HG02885 (cell line): ENCODE data around the gene SLCO2A1.

ENCODE experiments used
- ATAC-seq: cut with Tn5 transposase; IDR thresholded peaks from one replicate; pipeline ENCODE4 v1.9.1; 2021; ENCODE audit warnings: mild to moderate bottlenecking; ENCODE audit not compliant: unreplicated experiment, poor library complexity

The SLCO2A1 gene

DNA sequence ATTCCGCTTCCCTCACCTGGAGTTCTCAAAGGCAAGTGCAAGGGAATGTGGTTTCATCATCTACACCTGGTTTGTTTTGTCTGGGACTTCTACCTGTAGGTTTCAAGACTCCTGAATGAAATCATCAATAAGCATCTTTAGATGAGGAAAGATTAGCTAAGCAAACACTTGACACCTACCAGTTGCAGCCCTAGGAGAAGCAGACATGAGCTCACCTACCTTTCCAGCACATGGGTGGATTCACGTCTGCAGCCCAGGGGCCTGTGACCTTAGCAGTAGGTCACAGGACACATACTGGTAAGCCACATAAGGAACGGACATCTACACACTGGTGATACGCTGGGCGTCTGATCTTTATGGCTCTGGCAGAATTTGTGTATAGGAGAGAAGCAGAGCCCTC lies 26.7 kb downstream of the SLCO2A1 start:
- no peak for ATAC-seq

DNA sequence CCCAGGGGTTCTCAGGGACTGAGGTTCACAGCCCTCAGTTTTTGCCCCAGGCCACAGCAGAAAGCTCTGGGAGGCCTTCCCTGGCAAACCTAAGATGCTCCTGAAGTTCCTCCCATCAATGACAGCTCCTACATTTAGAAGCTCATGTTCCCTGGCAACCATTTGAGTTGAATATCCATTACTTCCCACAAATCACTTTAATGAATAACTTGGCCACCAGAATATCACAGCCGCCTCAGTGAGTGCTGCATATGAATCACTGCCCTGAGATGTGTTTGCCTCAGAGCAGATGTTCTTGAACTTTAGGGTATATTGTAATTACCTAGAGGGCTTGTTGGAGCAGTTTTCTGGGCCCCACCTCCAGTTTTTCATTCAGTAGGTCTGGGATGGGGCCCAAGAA lies 27.4 kb downstream of the SLCO2A1 start:
- no peak for ATAC-seq

DNA sequence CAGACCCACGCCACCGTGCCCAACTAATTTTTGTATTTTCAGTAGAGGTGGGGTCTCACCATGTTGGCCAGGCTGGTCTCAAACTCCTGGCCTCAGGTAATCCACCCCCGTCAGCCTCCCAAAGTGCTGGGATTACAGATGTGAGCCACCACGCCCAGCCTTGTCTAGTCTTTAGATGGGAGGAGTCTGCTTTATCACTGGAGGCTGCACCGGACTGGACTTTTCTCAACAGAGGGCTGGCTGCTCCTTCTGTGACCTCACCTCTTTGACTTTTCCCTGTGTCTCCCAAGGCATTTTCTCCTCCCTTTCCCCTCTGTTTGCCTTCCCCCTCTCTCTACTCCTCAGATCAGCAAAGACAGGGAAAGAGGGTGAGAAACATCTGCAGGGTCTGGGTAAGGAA lies 28.5 kb downstream of the SLCO2A1 start:
- no peak for ATAC-seq

DNA sequence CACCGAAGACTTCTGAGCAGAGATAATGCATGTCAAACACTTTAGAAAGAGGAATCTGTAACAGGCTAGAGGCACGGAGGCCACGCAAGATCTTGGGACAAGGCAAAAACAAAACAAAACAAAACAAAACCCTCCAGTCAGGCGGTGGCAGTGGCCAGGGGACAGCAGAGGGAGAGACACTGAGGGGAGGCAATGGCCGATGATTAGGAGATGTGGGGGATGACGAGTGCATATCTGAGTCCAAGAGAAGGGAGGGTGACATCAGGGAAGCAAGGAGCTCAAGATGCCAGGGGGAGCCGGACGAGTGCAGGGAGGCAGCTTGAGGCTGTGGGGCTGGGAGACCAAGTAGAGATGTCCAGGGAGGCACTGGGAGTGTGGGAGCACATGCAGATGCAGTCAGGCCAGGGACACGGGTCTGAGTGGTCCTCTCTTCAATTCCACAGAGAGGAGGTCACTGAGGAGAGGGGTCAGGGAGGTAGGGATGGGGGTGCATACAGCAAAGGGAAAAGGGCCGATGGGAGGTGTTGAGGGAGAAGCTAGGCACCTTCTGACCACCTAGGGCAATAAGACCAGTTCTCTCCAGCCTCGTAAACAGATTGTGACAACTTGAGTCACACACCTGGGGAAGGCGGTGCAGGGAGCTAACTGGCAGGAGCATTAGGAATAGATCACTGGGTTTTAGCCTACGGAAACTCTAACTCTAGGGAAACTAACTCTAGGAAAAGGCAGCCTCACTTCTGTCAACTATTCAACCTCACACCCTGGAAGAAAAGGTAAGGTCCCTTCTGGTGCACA lies 29.6 kb downstream of the SLCO2A1 start:
- ATAC-seq, result no peak

DNA sequence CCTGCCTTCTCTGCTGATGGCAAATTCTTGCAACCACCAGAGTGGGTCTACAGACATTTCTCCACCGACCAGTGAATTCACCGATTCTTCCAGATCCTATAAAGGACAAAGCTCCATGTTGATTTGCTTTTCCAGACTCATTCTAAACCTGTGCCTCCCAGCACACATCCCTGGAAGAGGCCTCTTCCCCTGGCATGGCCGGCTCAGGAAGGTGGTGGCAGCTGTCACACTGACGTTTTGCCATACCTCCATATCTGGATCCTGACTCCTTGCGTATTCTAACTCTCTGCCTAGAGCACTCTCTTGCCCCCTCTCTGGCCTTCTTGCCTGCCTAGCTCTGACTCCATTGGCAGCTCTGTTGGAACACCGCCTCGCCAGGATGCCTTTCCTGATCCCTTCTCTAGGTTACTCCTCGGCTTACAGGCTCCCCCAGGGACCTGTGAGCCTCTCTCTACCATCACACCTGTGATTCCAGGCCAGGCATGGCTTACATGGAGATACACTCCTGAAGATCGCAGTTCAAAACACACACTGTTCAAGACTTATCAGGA lies 31.0 kb downstream of the SLCO2A1 start:
- ATAC-seq, result no peak

DNA sequence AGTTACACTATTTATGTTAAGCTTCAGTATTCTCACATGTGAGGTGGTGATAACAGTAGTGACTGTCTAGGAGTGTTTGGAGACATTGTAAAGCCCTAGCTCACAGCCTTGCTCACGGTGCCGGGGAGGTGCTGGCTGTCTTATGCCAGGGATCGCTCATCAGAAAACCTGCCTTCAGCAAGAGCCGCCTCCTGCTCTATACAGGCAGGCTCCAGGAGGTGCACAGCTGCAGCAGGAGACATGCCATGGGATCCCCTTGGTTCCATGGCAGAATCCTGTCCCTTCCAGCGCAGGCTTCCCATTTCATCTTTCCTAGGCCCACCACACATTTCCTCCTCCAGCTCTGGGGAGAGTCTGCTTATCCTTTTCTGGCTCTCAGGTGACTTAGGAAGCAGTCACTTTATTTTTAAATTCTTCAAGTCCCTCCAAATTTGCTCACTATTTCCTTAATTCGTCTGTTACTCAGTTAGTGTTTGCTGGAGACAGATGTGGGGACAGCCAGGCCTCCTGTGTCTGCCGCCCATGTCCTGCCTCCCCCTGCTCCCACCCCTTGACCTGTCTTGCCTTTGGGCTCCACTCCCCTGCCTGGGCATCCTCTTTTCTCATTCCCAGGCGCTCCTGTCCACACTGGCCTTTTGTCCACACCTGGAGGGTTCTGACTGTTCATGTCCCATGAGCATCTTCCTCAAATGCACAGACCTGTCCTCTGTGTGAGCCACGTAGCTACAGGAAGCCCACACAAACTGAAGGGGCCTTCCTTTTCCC lies 31.7 kb downstream of the SLCO2A1 start:
- ATAC-seq, result no peak

DNA sequence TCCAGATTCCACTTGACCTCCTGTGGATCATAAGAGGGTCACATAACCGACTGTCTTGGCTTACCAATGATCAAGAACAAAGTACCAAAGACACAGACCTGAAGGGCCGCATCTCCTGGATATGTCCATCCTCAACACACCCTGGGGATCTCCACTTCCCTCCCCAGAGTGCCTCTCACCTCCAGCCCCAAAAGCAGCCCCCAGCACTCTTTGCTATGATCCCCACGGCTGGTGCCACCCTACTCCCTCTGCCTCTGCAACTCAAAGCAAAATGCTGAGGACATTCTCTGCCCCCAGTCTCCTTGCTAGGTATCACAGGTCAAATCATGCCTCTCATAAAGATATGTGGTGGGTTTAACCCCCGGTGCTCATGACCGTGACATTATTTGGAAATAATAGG lies 32.7 kb downstream of the SLCO2A1 start:
- ATAC-seq, result no peak

DNA sequence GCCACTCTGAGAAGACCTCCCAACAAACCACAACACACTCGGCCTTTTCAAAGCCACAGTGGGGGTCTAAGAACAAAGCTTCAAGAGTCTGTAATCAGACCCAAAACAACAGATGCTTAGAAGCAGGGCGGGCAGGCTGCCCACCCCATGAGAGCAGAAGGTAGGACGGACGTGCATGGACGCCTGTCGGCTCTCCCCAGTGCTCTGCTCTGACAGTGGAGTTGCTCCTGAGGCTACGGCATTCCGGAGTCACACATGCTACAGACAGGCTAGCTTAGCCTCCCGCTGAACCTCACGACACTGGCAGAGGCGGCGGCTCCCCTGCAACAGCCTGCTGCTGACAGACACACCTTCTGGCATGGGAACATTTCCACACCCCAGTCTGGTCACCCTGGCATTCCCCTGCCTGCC lies 33.5 kb downstream of the SLCO2A1 start:
- ATAC-seq, result no peak

DNA sequence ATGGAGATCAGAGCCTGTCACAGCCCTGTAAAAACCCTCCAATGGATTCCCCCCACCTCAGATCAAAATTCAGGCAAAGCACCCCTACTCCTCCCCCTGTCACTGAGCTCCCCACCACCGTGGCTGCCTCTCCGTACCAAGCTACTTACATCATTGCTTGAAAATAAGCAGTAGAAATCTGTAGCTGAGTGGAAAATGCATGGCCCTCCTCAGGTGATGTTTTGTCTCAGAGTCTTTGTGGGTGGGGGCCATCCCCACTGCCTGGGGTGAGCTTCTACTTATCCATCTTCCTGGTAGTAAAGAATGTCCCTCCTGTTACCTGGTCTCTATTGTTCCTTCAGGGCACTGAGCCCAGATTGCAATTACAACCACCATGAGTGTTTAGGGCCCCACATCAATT lies 34.5 kb downstream of the SLCO2A1 start:
- ATAC-seq, result no peak

DNA sequence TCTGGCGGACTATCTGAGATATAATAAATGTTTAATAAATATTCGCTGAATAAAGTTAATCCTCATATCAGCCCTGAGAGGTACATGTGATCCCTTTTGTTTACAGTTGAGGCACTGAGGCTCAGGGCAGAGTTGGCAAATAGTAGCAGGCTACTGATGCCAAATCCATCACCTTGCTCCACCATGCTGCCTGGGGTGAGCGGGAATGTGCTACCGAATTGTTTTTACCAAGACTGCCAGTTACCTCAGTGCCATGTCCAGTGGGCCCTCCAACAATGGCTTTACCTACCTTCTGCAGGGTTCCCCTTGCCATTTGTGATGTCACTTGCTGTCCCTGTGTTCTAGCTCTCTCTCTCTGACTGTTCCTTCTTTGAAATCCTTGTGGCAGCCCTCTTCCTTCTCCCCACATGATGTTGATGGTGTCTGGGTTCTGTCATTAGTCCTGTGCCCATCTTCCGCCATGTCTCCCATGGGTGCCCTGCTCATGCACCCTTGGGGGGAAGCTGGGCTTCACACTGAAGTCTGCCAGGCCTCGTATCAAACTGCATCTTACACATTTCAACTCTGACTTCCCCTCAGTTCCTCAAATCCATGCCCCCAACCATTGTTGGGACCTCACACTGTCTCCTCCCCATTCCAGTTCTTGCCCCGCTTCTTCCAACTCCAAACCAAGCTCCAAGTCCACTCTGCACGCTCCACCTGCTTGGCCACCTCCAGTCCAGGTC lies 35.4 kb downstream of the SLCO2A1 start:
- no peak for ATAC-seq

DNA sequence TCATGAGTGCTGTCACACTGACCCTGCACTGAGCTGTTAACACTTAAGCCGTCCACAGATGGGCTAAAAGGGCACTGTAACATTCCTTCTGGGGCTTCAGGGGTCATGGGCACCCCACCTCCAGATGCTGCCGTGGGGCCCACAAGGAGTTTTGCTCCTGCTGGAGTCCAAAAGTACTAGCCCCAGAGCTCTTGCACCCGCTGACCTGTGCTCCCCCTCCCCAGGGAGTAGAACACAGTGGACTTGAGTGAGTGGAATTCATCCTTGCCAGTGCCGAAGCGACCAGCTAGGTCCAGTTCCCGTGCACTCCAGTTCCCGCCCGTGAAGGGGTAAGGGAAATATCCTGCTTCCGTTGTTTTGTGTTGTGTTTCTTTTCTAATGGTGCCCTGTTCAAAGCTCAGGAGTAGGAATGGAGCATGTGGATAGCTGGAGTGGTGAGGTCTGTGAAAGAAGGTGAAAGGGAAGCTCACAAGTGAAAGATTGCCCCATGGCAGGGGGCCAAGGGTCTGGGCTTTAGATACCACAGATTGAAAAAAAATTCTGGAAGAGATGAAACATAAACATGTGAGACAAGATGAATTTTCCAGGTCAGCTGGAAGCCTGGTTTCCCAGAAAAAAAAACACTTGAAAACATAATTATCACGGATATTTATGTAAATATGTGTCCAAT lies 36.6 kb downstream of the SLCO2A1 start:
- no peak for ATAC-seq

DNA sequence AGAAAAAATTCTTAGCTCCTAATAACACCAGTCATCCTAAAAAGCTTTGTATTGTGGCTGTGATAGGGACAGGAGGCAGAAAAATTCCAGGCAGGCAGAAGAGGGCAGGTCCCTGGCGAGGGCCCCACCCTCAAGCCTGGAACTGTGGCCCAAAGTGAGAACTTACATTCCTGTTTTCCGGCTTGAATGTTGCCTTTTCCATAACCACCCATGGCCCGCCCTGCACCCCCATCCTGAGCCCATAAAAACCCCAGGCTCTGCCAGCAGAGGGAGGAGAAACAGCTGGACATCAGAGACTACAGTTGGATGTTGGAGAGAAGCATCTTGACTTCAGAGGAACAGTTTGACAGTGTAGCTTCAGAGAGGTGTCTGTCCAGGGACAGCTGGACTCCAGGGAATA lies 37.3 kb downstream of the SLCO2A1 start:
- no peak for ATAC-seq

DNA sequence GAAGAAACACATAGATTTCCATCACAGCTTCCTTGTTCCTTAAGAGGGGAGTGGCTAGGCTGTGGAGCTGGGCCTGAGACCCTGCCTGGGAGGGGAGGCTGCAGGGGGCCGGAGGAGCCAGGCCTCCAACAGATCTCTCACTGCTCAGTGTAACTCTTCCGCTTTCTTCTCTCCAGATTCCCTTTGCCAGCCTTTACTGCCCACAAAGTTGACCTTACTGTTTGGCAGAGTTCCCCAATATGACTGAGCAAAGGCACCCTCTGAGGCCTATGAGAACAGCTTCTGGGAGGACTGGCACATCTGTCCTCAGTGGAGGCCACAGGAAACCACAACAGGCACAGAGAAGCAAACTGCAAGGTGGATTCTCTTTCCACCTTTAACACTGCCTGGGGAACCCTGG lies 38.1 kb downstream of the SLCO2A1 start:
- ATAC-seq, result no peak

DNA sequence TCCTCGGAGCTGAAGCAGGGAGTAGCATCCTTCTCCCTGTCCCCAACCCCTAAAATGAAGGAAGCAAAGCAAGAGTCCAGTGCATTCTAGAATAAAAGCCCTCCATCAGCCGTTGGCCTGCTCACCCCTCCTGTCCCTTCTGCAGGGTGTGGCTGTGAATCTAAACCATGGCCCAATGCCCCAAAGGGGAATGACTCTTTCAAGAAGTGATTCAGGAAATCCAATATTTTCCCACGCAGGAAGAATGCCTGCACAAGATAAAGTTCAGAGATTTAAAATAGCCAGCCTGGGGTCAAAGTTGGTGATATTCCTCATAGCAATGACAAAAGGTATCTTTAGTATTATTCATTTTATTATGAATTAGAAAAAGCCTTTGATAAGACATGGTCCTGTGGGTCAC lies 38.5 kb downstream of the SLCO2A1 start:
- ATAC-seq, result no peak

DNA sequence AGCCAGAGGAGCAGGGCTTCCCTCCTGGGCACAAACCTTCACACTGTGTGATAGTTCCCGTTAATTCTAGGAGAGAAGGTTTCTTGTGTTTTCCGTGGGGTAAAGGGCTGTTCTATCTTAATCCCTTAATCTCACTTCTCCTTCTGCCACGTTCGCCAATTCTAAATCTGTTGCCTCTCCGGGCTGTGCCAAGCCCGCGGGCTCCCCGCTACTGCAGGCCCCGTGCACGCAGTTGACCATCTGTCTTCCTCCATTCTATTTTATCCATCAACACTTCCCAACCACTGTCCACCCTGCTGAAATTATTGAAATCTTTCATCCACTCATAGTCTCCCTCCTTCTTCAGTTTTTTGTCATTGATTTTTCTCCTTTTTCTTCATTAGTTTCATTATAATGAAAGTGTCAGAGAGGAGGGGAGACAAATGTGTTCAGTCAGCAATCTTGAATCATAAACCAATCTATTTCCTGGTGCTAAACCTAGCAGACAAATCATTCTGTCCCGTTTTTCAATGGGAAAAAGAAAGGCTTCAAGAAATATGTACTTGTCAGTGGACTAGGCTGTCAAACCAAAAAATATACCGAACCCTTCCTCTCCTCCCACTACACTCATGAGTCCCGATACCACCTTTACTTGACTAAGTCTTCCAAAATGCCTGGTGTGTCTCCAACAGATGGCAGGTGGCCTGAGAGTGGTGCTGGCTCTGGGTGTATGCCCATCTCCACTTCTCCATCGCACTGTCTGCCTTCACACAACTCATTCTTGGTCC lies 39.6 kb downstream of the SLCO2A1 start:
- ATAC-seq, result no peak

DNA sequence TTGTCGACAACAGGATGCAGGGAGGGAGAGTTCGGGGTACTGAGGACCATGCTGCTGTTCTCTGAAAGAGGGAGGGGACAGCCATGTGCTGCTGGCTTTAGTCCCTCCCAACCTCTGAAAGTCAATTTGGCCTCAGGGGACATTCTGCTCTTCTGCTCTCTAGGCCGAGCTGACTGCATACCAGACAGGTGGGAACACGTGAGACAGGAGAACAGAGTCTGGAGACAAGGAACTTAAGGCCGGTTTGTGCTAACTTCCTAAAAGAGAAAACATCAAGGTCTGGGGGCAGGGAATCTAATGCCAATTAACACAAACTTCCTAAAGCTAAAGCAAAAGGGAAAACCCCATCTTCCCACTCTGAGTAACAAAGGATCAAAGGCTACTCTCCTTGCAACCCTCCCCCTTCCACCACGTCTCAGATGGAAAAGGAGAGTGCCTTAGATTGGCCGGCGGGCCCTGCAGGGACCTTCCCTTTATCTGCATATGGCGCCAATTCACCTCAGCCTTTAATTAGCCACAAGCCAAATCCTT lies 41.0 kb downstream of the SLCO2A1 start:
- no peak for ATAC-seq

DNA sequence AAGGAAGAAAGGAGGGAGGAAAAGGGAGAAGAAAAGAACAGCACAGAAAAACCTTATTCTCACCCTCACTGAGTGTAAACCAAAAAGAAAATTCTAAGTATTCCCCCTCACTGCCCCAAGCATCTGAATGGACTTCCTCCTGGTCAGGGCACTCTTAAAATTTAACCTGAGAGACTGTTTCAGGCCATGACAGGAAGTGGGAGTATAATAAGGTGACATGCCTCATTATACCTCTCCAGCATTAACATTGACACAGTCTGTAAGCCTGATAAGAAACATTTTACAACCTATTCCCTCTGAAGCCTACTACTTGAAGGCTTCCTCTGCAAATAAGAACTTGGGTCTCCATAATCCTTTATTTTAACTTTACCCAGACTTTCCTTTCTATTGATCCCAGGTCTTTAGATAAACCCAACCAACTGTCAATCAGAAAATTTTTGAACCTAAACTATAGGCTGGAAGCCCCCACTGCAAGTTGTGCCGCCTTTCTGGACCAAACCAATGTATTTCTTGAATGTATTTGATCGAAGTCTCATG lies 41.7 kb downstream of the SLCO2A1 start:
- ATAC-seq, result no peak

DNA sequence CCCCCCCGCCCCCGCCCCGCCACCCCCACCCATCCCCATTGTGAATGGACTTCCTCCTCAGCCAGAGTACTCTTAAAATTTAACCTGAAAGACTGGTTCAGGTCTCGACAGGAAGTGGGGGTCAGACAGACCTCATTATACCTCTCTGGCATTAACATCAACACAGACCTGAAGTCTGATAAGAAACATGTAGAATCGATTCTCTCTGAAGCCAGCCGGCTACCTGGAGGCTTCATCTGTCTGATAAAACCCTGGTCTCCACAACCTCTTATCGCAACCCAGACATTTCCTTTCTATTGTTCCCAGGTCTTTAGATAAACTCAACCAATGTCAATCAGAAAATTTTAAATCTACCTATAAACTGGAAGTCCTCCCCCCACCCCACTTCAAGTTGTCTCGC lies 42.6 kb downstream of the SLCO2A1 start:
- no peak for ATAC-seq

DNA sequence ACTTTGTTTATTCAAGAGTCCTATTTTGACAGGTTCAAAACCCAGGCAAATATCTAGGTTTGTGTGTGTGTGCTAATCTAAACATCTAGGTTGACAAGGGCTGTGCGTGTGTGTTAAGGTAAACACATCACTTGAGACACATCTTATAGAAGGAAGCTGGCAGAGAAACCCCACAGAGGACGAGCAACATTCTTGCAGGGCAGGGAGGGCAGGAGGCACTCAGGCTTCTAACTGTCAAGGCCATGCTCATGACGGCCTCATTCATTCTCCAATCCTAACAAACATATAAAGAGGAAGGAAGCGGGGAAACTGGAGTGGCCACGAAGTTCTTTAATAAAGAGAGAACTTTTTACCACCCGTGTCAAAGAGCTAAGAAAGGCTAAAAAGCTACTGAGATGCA lies 43.4 kb downstream of the SLCO2A1 start:
- no peak for ATAC-seq
